SKM-1 treated with dmso at 0.1 percent for 144 hours (cell line): ENCODE results near the gene KIF12.

Experiments used
- DNase-seq: peaks from one replicate; lab custom pipeline; 2025; ENCODE audit not compliant: unreplicated experiment; lab: John Stamatoyannopoulos, UW

KIF12 gene

GRCh38 chr9:114107286-114108001 lies 8.4 kb upstream of the KIF12 start:
- no peak for DNase-seq

- DNase-seq: no peak
Observed at GRCh38 chr9:114105236-114105635, 6.1 kb upstream of the KIF12 start.

- no peak for DNase-seq
Observed at GRCh38 chr9:114102484-114102883, 3.4 kb upstream of the KIF12 start.

- DNase-seq: no peak
Observed at GRCh38 chr9:114100536-114100935, 1.4 kb upstream of the KIF12 start.

GRCh38 chr9:114099669-114100270 lies 678 bp upstream of the KIF12 start:
- DNase-seq: no peak

GRCh38 chr9:114098021-114098935 lies 814 bp downstream of the KIF12 start:
- DNase-seq: no peak

GRCh38 chr9:114097613-114098020 lies 1.5 kb downstream of the KIF12 start:
- no peak for DNase-seq

- no peak for DNase-seq
Observed at GRCh38 chr9:114096866-114097612, 2.1 kb downstream of the KIF12 start.

- no peak for DNase-seq
Observed at GRCh38 chr9:114096041-114096511, 3.0 kb downstream of the KIF12 start.

- no peak for DNase-seq
Observed at GRCh38 chr9:114094971-114095370, 4.1 kb downstream of the KIF12 start.

- DNase-seq: no peak
Observed at GRCh38 chr9:114093761-114094505, 5.2 kb downstream of the KIF12 start.

- no peak for DNase-seq
Observed at GRCh38 chr9:114093031-114093471, 6.0 kb downstream of the KIF12 start.

- DNase-seq: no peak
Observed at GRCh38 chr9:114092336-114092735, 6.8 kb downstream of the KIF12 start.

- no peak for DNase-seq
Observed at GRCh38 chr9:114091711-114092110, 7.4 kb downstream of the KIF12 start.

GRCh38 chr9:114090798-114091197 lies 8.3 kb downstream of the KIF12 start:
- no peak for DNase-seq

- no peak for DNase-seq
Observed at GRCh38 chr9:114089206-114089840, 9.8 kb downstream of the KIF12 start.

GRCh38 chr9:114088571-114089170 lies 10.4 kb downstream of the KIF12 start:
- no peak for DNase-seq

- no peak for DNase-seq
Observed at GRCh38 chr9:114087721-114088120, 11.4 kb downstream of the KIF12 start.

- DNase-seq: no peak
Observed at GRCh38 chr9:114086607-114087006, 12.5 kb downstream of the KIF12 start.
